ENCODE measurements around the gene PDZK1IP1.
"Not testable (repeated sequence)": the region's sequence is repeated elsewhere in the genome, so short reads cannot be mapped to it uniquely, and the experiment has no call there.

PDZK1IP1 gene

DNA sequence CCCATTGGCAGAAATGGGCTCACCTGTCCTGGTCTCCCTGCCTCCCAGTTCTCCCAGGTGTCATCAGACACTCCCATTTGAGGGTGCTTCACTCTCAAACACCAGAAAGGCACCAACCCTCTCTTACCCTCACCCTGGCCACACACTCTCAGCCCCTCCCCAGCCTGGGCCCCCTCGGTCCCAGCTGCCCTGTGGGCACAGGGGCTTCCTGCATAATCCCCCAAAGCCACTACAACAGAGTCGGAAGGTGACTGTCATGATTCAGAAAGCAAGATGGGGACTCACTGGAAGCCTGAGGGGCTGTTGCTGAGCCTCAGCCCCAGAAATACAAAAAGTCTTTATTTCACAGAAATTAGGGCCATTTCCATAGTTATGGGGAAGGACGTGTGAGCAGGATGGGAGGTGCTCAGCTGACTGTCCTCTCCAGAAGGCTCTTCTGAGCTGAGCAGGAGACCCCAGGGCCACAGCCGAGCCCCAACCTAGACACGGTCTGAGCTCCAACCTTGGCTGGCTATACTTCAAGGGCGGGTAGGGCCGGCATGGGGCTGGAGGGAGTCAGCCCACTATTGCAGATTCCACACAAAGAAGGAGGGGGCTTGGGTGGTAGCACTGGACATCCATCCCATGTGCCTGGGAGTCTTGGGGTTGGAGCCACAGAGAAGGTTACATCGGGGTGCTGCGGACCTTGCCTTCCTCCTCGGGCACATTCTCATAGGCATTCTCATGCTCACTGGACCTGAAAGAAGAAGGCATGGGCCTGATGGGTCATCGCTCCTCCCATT is 6.3 kb downstream of the PDZK1IP1 start:
- in situ Hi-C loops (cut with HindIII; ENCODE audit: low sequenced_read_pairs) = no loop called here

GRCh38 chr1:47182676-47183235 is 7.1 kb downstream of the PDZK1IP1 start:
- in situ Hi-C loops (cut with HindIII; ENCODE audit: low sequenced_read_pairs) = no loop called here

DNA sequence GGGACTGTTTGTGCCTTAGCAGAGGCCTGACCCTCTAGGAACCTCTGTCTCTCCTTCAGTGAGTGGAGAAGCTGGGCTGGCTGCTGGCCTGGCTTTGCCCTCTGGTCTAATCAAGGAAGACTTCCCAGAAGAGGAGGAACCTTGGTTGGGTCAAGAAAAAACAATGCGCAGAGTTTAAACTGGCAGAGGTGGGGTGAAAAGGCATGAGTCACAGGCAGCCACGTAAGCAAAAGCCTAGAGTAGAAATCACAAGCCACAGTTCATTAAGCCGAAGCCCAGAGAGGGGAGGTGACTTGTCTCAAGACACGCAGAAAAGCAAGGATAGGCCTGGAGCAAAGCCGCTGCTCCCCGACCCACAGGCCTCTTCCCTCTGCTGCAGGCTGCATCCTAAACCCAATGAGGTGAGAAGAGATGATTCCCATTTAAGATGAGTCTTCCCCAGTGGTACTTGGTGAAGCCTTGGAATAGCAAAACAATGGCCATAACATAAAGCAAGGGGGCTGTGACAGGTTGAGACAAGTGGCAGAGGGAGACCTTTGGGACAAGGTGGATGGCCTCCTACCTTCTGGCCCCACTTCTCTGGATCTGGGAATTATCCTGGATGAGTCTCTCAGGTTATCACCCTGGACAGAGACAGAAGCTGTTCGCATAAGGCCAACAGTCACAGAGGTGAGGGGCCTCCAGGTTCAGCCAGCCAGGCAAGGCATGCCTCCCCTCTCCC is 7.7 kb downstream of the PDZK1IP1 start:
- in situ Hi-C loops (cut with HindIII; ENCODE audit: low sequenced_read_pairs) = no loop called here

GRCh38 chr1:47181095-47181954 is 8.5 kb downstream of the PDZK1IP1 start:
- in situ Hi-C loops (cut with HindIII; ENCODE audit: low sequenced_read_pairs) = no loop called here

DNA sequence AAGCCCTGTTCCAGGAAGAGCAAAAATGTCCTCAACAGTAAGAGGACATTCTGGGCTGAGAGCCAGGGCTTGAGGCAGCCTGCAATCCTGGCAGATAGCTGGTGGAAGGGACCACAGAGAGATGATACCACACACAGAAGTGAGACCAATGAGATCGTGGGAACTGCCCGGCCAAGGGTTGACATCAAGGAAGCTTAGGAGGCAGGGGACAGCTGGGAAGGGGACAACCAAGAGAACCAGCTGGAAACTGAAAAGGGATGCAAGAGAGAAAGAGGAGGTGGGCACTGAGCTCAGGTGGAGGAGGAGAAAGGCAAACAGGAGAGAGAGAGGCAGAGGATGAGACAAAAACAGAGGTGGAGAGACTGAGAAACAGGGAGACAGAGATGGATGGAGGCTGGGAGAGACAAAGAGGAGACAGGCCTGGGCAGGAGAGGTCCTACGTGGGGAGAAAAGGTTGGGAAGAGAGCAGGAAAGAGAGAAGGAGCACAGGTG is 9.2 kb downstream of the PDZK1IP1 start:
- in situ Hi-C loops (cut with HindIII; ENCODE audit: low sequenced_read_pairs) = no loop called here

DNA sequence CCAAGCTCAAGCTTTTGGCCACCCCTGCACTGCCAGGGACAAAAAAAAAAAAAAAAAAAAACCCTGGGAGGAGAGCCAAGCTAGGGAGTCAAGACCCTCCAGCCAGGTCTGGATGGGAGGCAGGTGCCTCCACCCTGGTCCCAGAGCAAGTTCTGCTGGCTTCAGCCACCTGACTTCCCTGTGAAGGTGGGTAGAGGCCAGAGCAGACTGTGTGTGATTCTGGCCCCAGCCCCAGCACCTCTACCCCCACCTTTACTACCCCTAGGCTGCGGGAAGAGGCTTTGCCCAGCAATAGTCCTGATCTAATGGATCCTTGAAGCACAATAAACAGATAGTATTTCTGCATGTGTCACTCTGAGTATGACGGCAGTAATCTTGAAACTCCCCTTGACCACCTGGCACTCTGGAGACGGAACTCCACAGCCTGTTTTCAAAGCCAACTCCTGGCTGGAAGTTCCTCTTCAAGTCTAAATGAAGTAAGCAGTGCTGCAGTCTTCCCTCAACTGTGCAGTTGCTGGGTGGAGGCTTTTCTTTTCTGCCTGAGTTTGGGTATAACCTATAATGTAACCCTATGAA is 9.8 kb downstream of the PDZK1IP1 start:
- in situ Hi-C loops (cut with HindIII; ENCODE audit: low sequenced_read_pairs) = no loop called here

GRCh38 chr1:47179017-47179987 is 10.5 kb downstream of the PDZK1IP1 start:
- in situ Hi-C loops (cut with HindIII; ENCODE audit: low sequenced_read_pairs) = no loop called here

GRCh38 chr1:47178654-47179016 is 11.2 kb downstream of the PDZK1IP1 start:
- in situ Hi-C loops (cut with HindIII; ENCODE audit: low sequenced_read_pairs) = no loop called here

GRCh38 chr1:47178020-47178419 is 11.8 kb downstream of the PDZK1IP1 start:
- in situ Hi-C loops (cut with HindIII; ENCODE audit: low sequenced_read_pairs) = no loop called here

GRCh38 chr1:47175227-47175934 is 14.5 kb downstream of the PDZK1IP1 start:
- in situ Hi-C loops (cut with HindIII; ENCODE audit: low sequenced_read_pairs) = no loop called here

- in situ Hi-C loops (cut with HindIII; ENCODE audit: low sequenced_read_pairs) = no loop called here
These were observed 15.2 kb downstream of the PDZK1IP1 start for GRCh38 chr1:47174656-47175020.

DNA sequence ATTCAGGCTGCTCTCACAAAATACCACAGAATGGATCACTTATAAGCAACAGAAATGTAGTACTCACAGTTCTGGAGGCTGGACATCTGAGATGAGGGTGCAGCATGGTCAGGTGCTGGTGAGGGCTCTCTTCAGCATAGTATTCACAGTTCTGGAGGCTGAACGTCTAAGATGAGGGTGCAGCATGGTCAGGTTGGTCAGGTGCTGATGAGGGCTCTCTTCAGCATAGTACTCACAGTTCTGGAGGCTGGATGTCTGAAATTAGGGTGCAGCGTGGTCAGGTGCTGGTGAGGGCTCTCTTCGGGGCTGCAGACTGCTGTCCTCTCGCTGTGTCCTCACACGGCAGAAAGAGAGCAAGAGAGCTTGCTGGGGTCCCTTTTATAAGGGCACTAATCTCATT is 17.1 kb downstream of the PDZK1IP1 start:
- in situ Hi-C loops (cut with HindIII; ENCODE audit: low sequenced_read_pairs) = no loop called here

- in situ Hi-C loops (cut with HindIII; ENCODE audit: low sequenced_read_pairs) = no loop called here
These were observed 25.3 kb downstream of the PDZK1IP1 start for GRCh38 chr1:47164552-47164951.

GRCh38 chr1:47161298-47162040 is 28.4 kb downstream of the PDZK1IP1 start:
- in situ Hi-C loops (cut with HindIII; ENCODE audit: low sequenced_read_pairs) = no loop called here

DNA sequence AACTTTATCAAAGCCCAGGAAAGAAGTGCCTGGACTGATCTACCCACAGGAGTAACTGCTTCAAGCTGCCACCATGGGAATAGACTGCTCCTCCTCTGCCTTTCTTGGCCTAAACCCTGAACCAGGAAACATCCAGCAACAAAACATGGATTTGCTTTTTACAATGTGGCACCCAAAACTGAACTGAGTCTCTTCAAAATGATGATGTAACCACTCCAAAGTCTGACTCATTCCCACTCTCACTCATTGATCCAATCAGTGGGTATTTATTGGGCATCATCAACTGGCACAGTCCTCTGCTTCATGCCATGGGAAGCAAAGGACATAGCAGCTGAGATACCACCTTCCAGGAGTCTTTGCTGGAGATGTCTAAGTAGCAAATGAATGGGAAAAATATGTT is 29.1 kb downstream of the PDZK1IP1 start:
- in situ Hi-C loops (cut with HindIII; ENCODE audit: low sequenced_read_pairs) = no loop called here

DNA sequence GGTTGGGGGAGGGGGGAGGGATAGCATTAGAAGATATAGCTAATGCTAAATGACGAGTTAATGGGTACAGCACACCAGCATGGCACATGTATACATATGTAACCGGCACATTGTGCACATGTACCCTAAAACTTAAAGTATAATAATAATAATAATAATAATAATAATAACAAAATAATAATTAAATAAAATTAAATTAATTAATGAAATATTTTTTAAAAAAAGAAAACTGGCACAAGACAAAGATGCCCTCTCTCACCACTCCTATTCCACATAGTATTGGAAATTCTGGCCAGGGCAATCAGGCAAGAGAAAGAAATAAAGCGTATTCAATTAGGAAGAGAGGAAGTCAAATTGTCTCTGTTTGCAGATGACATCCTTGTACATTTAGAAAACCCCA is 31.9 kb downstream of the PDZK1IP1 start:
- in situ Hi-C loops (cut with HindIII; ENCODE audit: low sequenced_read_pairs) = not testable (repeated sequence)

GRCh38 chr1:47156457-47156856 is 33.4 kb downstream of the PDZK1IP1 start:
- in situ Hi-C loops (cut with HindIII; ENCODE audit: low sequenced_read_pairs) = not testable (repeated sequence)

DNA sequence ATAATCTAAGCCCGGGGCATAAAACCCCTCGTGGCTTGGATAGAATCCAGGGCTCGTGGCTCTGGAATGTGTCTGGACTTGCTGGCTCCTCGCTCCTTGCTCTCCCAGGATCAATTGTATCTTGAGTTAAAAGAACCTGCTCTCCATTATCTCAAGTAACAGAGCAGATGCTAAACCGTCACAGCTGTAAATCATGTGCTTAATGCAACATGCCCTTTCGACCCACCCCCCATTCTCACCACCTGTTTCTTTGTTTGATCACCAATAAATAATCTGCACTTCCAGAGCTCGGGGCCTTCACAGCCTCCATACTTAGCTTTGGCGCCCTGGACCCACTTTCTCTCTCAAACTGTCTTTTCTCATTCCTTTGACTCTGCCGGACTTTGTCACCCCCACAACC is 40.7 kb downstream of the PDZK1IP1 start:
- in situ Hi-C loops (cut with HindIII; ENCODE audit: low sequenced_read_pairs) = not testable (repeated sequence)
